Measurements from ENCODE around the gene CEMIP2.
A peak's percentile ranks its signal among the peaks of the same experiment; 100 is the strongest.
"Not testable (repeated sequence)": the region's sequence is repeated elsewhere in the genome, so short reads cannot be mapped to it uniquely, and the experiment has no call there.

The CEMIP2 gene, protein sequence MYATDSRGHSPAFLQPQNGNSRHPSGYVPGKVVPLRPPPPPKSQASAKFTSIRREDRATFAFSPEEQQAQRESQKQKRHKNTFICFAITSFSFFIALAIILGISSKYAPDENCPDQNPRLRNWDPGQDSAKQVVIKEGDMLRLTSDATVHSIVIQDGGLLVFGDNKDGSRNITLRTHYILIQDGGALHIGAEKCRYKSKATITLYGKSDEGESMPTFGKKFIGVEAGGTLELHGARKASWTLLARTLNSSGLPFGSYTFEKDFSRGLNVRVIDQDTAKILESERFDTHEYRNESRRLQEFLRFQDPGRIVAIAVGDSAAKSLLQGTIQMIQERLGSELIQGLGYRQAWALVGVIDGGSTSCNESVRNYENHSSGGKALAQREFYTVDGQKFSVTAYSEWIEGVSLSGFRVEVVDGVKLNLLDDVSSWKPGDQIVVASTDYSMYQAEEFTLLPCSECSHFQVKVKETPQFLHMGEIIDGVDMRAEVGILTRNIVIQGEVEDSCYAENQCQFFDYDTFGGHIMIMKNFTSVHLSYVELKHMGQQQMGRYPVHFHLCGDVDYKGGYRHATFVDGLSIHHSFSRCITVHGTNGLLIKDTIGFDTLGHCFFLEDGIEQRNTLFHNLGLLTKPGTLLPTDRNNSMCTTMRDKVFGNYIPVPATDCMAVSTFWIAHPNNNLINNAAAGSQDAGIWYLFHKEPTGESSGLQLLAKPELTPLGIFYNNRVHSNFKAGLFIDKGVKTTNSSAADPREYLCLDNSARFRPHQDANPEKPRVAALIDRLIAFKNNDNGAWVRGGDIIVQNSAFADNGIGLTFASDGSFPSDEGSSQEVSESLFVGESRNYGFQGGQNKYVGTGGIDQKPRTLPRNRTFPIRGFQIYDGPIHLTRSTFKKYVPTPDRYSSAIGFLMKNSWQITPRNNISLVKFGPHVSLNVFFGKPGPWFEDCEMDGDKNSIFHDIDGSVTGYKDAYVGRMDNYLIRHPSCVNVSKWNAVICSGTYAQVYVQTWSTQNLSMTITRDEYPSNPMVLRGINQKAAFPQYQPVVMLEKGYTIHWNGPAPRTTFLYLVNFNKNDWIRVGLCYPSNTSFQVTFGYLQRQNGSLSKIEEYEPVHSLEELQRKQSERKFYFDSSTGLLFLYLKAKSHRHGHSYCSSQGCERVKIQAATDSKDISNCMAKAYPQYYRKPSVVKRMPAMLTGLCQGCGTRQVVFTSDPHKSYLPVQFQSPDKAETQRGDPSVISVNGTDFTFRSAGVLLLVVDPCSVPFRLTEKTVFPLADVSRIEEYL (N-terminal part only)

DNA sequence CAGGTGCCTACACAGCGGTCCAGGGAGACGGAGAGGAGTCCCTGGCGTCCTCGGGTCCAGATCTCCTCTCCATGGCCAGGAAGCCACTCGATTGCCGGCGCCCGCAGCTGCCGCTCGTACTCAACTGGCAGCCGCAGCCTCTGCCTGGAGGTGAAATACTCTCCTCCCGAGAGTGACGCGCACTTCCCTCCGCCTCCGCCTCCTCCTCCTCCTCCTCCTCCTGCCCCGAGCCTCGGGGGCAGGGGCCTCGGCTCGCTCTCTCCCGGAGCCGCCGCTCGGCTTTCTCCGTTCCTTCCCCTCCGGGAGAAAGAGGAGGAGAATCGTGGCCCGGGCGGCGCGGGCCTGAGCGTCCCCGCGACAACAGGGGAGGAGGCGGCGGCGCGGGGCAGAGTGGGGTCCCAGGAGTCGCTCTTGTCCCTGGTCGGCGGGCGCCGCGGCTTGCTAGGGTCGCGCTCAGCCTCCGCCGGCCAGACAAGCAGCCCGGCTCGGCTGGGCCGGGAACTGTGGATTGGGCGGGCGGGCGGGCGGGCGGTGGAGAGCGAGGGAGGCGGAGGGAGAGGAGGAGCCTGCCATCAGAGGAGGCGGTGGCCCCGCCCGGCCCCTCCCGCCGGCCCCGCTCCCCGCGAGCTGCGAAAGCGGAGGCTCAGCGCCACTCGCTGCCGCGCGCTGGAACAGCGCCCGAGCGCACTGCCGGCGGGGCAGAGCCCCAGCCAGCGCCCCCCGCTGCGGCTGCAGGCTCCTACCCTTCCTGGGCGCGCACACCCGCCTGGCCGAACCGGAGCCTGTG, at the start of gene CEMIP2:
CEMIP2 (minus strand) TSS at position 126 of the 787 bp plus-strand sequence. CDS start 18,140 bp downstream, outside the sequence.
- Histone ChIP-seq H3K27me3 (ENCODE audit: control insufficient read depth in 1 of 2, insufficient read depth in 2 of 2, low read length in 2 of 2) (no peaks in the 10 kb centered on the region), H3K4me1 (ENCODE audit: insufficient read depth, low read length) (peaks cover 21% of the 10 kb centered on the region), H3K9me3 (ENCODE audit: low read length) (no peaks in the 10 kb centered on the region), H3K4me3 (ENCODE audit: low read depth in 1 of 2, low read length in 2 of 2) (peak within 1 kb of the TSS; percentile 78 to 86), H3K9ac (ENCODE audit: low read length) (peak within 1 kb of the TSS; percentile 63), H3K27ac (ENCODE audit: low read depth, low read length) (peak within 1 kb of the TSS; percentile 80), H3K36me3 (ENCODE audit: insufficient read depth, low read length) (no peaks in the 10 kb centered on the region)

DNA sequence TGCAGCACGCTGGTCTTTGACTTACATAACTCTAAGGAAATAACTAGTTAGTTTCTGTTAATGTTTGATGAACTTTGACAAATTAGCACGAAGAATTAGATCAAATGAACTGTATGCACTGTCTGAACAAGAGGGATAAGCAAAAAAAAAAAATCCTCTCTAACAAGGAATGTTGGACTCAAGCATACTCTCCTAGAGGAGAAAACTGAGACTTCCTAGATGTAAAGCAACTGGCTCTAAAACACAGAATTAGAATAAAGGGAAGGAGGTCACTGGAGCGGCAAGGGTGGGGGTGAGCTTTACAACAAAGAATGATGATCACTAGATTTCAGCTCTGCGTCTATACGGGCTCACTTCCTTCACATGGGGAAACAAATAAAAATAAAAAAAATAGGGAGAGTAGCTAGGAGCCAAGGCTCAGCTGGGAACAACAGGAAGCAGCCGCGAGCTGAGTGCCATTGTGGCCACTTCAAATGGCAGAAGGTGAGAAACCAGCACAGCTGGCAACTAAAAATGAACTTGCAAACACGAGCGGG, 48.7 kb upstream of the CEMIP2 start:
- H3K27ac ChIP-seq (ENCODE audit: low read depth, low read length): no peak overlapping the region
- no peak overlapping the region for H3K9ac ChIP-seq (ENCODE audit: low read length)
- H3K4me3 ChIP-seq (ENCODE audit: low read depth in 1 of 2, low read length in 2 of 2): no peak overlapping the region

DNA sequence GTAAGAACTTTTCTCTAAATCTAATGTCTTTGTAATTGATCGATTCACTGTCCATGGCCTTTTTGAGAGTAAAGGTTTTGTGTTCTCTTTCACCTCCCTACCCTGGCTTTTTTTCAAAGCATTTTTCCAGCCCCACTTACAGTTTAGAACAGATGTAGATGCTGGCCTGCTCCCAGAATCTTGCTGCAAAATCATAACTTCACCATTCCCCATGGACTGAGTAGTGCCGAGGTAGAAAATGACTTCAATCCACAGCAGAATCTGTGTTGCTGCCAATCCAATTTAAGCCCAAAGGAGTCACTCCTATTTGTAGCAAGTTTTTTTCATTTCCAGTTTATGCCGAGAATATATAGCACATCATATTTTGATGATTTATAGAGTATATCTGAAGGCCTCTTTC, 46.5 kb upstream of the CEMIP2 start:
- H3K27ac ChIP-seq (ENCODE audit: low read depth, low read length): no peak overlapping the region

More for the DNA sequence above, 48.7 kb upstream of the CEMIP2 start:
- H3K4me1 ChIP-seq (ENCODE audit: insufficient read depth, low read length): no peaks in the 10 kb centered on the region
- H3K27me3 ChIP-seq (ENCODE audit: control insufficient read depth in 1 of 2, insufficient read depth in 2 of 2, low read length in 2 of 2): no peaks in the 10 kb centered on the region
- H3K36me3 ChIP-seq (ENCODE audit: insufficient read depth, low read length): no peaks in the 10 kb centered on the region
- no peaks in the 10 kb centered on the region for H3K9me3 ChIP-seq (ENCODE audit: low read length)

DNA sequence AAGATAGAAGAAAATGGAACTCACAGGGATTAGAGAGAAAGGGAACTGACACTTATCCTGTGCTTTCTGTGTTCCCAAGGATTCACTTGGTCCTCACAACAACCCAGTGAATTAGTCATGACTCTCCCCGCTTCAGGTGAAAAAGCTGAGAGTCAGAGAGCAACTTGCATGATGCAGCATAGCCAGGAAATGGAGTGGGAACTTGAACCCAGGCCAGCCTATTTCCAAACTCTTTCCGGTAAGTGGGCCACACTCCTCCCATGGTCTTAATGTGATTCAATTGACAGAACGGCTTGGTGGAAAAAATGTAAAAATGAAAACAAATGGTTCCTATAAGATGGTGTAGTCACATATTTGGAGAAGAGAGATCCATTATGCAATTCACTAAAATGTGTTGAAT, 45.9 kb upstream of the CEMIP2 start:
- H3K9me3 ChIP-seq (ENCODE audit: low read length): no peaks in the 10 kb centered on the region
- no peaks in the 10 kb centered on the region for H3K4me1 ChIP-seq (ENCODE audit: insufficient read depth, low read length)
- H3K27ac ChIP-seq (ENCODE audit: low read depth, low read length): no peak overlapping the region
- no peaks in the 10 kb centered on the region for H3K27me3 ChIP-seq (ENCODE audit: control insufficient read depth in 1 of 2, insufficient read depth in 2 of 2, low read length in 2 of 2)
- H3K9ac ChIP-seq (ENCODE audit: low read length): no peak overlapping the region
- no peak overlapping the region for H3K4me3 ChIP-seq (ENCODE audit: low read depth in 1 of 2, low read length in 2 of 2)
- no peaks in the 10 kb centered on the region for H3K36me3 ChIP-seq (ENCODE audit: insufficient read depth, low read length)

More for the DNA sequence above, 46.5 kb upstream of the CEMIP2 start:
- Histone ChIP-seq H3K9ac (ENCODE audit: low read length) (no peak overlapping the region), H3K27me3 (ENCODE audit: control insufficient read depth in 1 of 2, insufficient read depth in 2 of 2, low read length in 2 of 2) (no peaks in the 10 kb centered on the region), H3K4me3 (ENCODE audit: low read depth in 1 of 2, low read length in 2 of 2) (no peak overlapping the region), H3K36me3 (ENCODE audit: insufficient read depth, low read length) (no peaks in the 10 kb centered on the region), H3K9me3 (ENCODE audit: low read length) (no peaks in the 10 kb centered on the region), H3K4me1 (ENCODE audit: insufficient read depth, low read length) (no peaks in the 10 kb centered on the region)

DNA sequence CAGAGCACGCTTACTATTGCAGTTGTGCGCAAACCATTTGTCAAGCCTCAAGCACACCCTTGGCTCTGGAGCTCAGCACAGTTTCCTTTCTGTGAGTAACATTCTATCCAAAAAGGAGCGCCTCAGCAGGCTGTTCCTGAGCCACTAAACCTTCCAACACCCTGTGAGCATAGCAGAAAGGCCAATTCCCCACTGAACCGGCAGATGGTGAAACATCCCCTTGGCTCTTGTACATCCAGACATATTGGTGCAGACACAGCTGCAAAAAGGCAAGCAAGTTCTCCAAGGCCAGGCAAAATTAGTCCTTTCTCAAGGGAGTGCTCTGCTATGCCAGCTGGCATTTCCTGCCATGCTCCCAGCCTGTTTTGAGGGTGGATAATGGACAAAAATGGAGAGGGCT, 44.1 kb upstream of the CEMIP2 start:
- Histone ChIP-seq H3K9ac (ENCODE audit: low read length) (no peak overlapping the region), H3K36me3 (ENCODE audit: insufficient read depth, low read length) (no peaks in the 10 kb centered on the region), H3K27ac (ENCODE audit: low read depth, low read length) (no peak overlapping the region), H3K4me3 (ENCODE audit: low read depth in 1 of 2, low read length in 2 of 2) (no peak overlapping the region), H3K4me1 (ENCODE audit: insufficient read depth, low read length) (no peaks in the 10 kb centered on the region), H3K9me3 (ENCODE audit: low read length) (no peaks in the 10 kb centered on the region), H3K27me3 (ENCODE audit: control insufficient read depth in 1 of 2, insufficient read depth in 2 of 2, low read length in 2 of 2) (no peaks in the 10 kb centered on the region)

DNA sequence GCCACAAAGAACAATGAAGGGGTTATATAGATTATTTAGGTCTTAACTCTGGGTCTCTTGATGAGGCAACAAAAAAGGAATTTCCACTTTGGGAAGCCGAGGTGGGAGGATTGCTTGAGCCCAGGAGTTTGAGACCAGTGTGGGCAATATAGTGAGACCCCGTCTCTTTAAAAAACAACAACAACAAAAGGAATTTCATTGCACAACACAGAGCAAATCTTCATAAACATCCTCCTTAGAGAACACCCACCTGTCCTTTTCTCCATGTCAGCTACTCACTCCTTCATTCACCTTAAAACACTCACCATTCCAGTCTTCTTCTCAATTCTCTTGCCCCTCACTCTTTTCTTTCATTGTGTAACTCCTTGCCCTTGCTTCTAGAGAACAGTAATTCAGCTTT, 39.8 kb upstream of the CEMIP2 start:
- H3K36me3 ChIP-seq (ENCODE audit: insufficient read depth, low read length): no peaks in the 10 kb centered on the region

DNA sequence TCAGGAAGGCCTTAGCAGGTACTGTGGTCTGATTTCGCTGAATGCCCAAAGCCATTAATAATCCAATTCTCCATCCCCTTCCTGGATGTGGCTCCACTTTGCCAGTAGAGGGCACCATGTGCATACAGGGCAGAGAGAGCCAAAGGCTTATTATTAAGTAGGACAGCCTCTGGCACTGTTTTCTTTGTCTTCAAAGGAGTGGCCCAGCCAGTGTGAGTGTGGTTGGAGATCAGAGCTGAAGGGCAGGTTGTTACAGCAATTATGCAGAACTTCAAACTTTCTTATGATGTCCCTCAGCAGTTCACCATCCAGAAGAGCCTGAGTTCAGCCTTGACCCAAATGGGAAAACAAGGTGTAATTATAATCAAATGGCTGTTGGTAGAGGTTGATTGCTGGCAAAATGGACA, 38.6 kb upstream of the CEMIP2 start:
- H3K9ac ChIP-seq (ENCODE audit: low read length): no peak overlapping the region
- no peaks in the 10 kb centered on the region for H3K9me3 ChIP-seq (ENCODE audit: low read length)

More for the DNA sequence above, 39.8 kb upstream of the CEMIP2 start:
- Histone ChIP-seq H3K9me3 (ENCODE audit: low read length) (no peaks in the 10 kb centered on the region), H3K9ac (ENCODE audit: low read length) (no peak overlapping the region), H3K27me3 (ENCODE audit: control insufficient read depth in 1 of 2, insufficient read depth in 2 of 2, low read length in 2 of 2) (no peaks in the 10 kb centered on the region), H3K27ac (ENCODE audit: low read depth, low read length) (no peak overlapping the region), H3K4me1 (ENCODE audit: insufficient read depth, low read length) (no peaks in the 10 kb centered on the region), H3K4me3 (ENCODE audit: low read depth in 1 of 2, low read length in 2 of 2) (no peak overlapping the region)

DNA sequence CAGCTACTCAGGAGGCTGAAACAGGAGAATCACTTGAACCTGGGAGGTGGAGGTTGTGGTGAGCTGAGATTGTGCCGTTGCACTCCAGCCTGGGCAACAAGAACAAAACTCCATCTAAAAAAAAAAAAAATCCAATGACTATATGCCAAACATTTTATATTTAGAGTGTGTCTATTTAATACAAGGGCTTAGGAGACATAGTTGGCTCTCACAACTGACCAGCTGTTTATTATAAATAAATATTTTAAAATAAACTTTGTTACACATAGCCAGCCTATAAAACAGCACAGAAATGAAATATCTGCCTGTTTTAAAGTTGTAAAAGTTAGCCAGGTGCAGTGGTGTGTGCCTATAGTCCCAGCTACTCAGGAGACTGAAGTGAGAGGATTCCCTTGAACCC, 36.8 kb upstream of the CEMIP2 start:
- not testable (repeated sequence) for H3K36me3 ChIP-seq (ENCODE audit: insufficient read depth, low read length); H3K27me3 ChIP-seq (ENCODE audit: control insufficient read depth in 1 of 2, insufficient read depth in 2 of 2, low read length in 2 of 2); H3K4me3 ChIP-seq (ENCODE audit: low read depth in 1 of 2, low read length in 2 of 2); H3K9me3 ChIP-seq (ENCODE audit: low read length); H3K4me1 ChIP-seq (ENCODE audit: insufficient read depth, low read length); H3K9ac ChIP-seq (ENCODE audit: low read length); H3K27ac ChIP-seq (ENCODE audit: low read depth, low read length)

More for the DNA sequence above, 38.6 kb upstream of the CEMIP2 start:
- H3K4me3 ChIP-seq (ENCODE audit: low read depth in 1 of 2, low read length in 2 of 2): no peak overlapping the region
- H3K27me3 ChIP-seq (ENCODE audit: control insufficient read depth in 1 of 2, insufficient read depth in 2 of 2, low read length in 2 of 2): no peaks in the 10 kb centered on the region
- no peaks in the 10 kb centered on the region for H3K36me3 ChIP-seq (ENCODE audit: insufficient read depth, low read length)
- H3K27ac ChIP-seq (ENCODE audit: low read depth, low read length): no peak overlapping the region
- no peaks in the 10 kb centered on the region for H3K4me1 ChIP-seq (ENCODE audit: insufficient read depth, low read length)

DNA sequence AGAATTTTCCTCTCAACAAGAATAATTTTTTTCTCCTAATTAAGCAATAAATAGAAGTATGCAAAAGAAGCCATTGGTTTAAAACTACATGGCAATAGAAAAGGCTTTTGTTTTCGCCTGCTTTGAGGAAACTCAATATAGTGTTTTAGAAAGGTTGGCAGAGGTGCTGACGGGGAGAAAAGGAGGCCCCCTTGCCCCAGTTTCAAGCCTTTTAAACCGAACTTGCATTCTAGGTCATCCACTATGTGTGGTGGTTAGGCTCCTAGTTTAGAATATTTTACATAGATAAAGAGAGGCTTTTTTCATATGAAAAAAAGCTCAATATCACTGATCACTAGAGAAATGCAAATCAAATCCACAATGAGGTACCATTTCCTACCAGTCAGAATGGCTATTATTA, 33.5 kb upstream of the CEMIP2 start:
- Histone ChIP-seq H3K9me3 (ENCODE audit: low read length) (no peaks in the 10 kb centered on the region), H3K4me1 (ENCODE audit: insufficient read depth, low read length) (no peaks in the 10 kb centered on the region), H3K9ac (ENCODE audit: low read length) (no peak overlapping the region), H3K27me3 (ENCODE audit: control insufficient read depth in 1 of 2, insufficient read depth in 2 of 2, low read length in 2 of 2) (no peaks in the 10 kb centered on the region), H3K27ac (ENCODE audit: low read depth, low read length) (no peak overlapping the region), H3K4me3 (ENCODE audit: low read depth in 1 of 2, low read length in 2 of 2) (no peak overlapping the region), H3K36me3 (ENCODE audit: insufficient read depth, low read length) (no peaks in the 10 kb centered on the region)

DNA sequence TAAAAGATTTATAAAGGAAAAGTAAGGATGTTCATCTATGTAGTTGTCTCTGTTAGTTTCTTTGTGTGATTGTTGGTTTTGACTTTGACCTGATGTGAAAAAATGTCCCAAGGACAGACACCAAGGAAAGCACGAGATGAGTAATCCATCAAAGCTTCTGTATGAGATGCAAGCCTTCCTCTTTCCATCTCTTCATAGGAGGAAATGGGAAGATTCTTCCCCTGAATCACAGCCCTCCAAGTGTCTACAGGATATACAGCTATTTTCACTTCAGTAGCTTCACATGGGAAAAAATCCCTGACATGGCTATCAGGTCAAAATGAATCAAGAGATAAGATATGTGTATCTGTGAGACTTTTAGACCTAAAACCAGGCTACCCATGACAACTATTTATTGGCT, 29.0 kb upstream of the CEMIP2 start:
- no peak overlapping the region for H3K27ac ChIP-seq (ENCODE audit: low read depth, low read length)
- H3K9me3 ChIP-seq (ENCODE audit: low read length): no peaks in the 10 kb centered on the region
- no peaks in the 10 kb centered on the region for H3K4me1 ChIP-seq (ENCODE audit: insufficient read depth, low read length)
- H3K9ac ChIP-seq (ENCODE audit: low read length): no peak overlapping the region
- no peaks in the 10 kb centered on the region for H3K27me3 ChIP-seq (ENCODE audit: control insufficient read depth in 1 of 2, insufficient read depth in 2 of 2, low read length in 2 of 2)
- no peaks in the 10 kb centered on the region for H3K36me3 ChIP-seq (ENCODE audit: insufficient read depth, low read length)
- H3K4me3 ChIP-seq (ENCODE audit: low read depth in 1 of 2, low read length in 2 of 2): no peak overlapping the region

Data from muscle layer of colon (tissue), 2 donors.